A549 (cell line): Measurements from ENCODE around the gene CXXC5. TPM values are rescaled to one million over a fixed set of nuclear protein-coding genes. Genes with fewer than 3 reads are reported as not detected.

Source experiments
- ATAC-seq, 2 experiments: fragments of 200-7000 bp in 1 of 2; fragments of >200 bp in 1 of 2; cut with Nextera tagmentation in 1 of 2; cut with Tn5 transposase in 1 of 2; 3 replicates each; pipeline versions ENCODE4 v1.8.0 to v1.9.1; 2018 to 2020; ENCODE audit warnings: mild to moderate bottlenecking in 1 of 2, moderate library complexity in 1 of 2
- CTCF ChIA-PET: fragments of 300-600 bp; sonication (Branson Sonifier 250); formaldehyde crosslinking; extraction: SDS; loops from one replicate; lab custom pipeline; 2021; ENCODE audit warnings: antibody characterized with exemption, inconsistent platforms; lab: Yijun Ruan, JAX
- POLR2A ChIA-PET: fragments of 350-600 bp; formaldehyde crosslinking; extraction: SDS; loops from one replicate; lab custom pipeline; 2021; ENCODE audit warnings: antibody characterized with exemption, inconsistent platforms; lab: Yijun Ruan, JAX
- DNase-seq, 2 experiments: peaks; one replicate each; pipeline versions ENCODE4 v3.0.0 to v3.0.0-alpha.2; 2011 to 2016; ENCODE audit warnings: low read depth in 1 of 2, low spot score in 1 of 2
- FAIRE-seq: peaks from 2 replicates; lab custom pipeline; 2011; peaks lifted over from hg19 to GRCh38; lab: Jason Lieb, UNC
- H3K27ac ChIP-seq, 2 experiments: fragments of >200 bp; sonication (Bioruptor Twin); formaldehyde crosslinking; 3 replicates each; pipeline ENCODE4 v1.5.1; 2016 to 2017
- H3K4me1 ChIP-seq: fragments of >200 bp; sonication (Bioruptor Twin); formaldehyde crosslinking; 3 replicates; pipeline ENCODE4 v1.6.1; 2016
- H3K4me2 ChIP-seq: fragments of >200 bp; sonication (Bioruptor Twin); formaldehyde crosslinking; 3 replicates; pipeline ENCODE4 v1.6.1; 2016
- H3K4me3 ChIP-seq: fragments of >200 bp; sonication (Bioruptor Twin); formaldehyde crosslinking; 3 replicates; pipeline ENCODE4 v1.5.1; 2016
- H3K9me3 ChIP-seq: fragments of >200 bp; sonication (Bioruptor Twin); formaldehyde crosslinking; 3 replicates; pipeline ENCODE4 v1.6.1; 2016
- CBX2 ChIP-seq: fragments of 200-600 bp; sonication (generic); IDR thresholded peaks from 2 replicates; pipeline ENCODE4 v1.6.1; 2016; ENCODE audit warnings: low read depth, mild to moderate bottlenecking, borderline replicate concordance
- CTCF ChIP-seq: fragments of >200 bp; sonication (Bioruptor Twin); formaldehyde crosslinking; IDR thresholded peaks from 3 replicates; pipeline ENCODE4 v1.5.1; 2016
- EHF ChIP-seq: fragments of 250-450 bp; sonication (Bioruptor Pico); IDR thresholded peaks from 2 replicates; pipeline ENCODE4 v1.5.0; 2020; ENCODE audit warnings: mild to moderate bottlenecking
- ESRRA ChIP-seq: fragments of 150-350 bp; IDR thresholded peaks from 2 replicates; pipeline ENCODE4 v1.6.1; 2014; ENCODE audit warnings: mild to moderate bottlenecking, low read length, borderline replicate concordance
- GATA3 ChIP-seq: IDR thresholded peaks from 2 replicates; pipeline ENCODE4 v1.6.1; 2012; ENCODE audit warnings: borderline replicate concordance
- HEYL ChIP-seq: fragments of 250-450 bp; sonication (Bioruptor Pico); IDR thresholded peaks from 2 replicates; pipeline ENCODE4 v1.8.0; 2021; ENCODE audit warnings: mild to moderate bottlenecking, moderate library complexity
- HOXB13 ChIP-seq: fragments of 250-450 bp; sonication (Bioruptor Pico); IDR thresholded peaks from 2 replicates; pipeline ENCODE4 v1.5.0; 2020; ENCODE audit warnings: low read depth, mild to moderate bottlenecking, moderate library complexity
- KDM5A ChIP-seq: fragments of 200-600 bp; sonication (generic); IDR thresholded peaks from 2 replicates; pipeline ENCODE4 v1.6.1; 2016; ENCODE audit warnings: antibody characterized with exemption, mild to moderate bottlenecking
- NPAS2 ChIP-seq: fragments of 250-450 bp; sonication (Bioruptor Pico); IDR thresholded peaks from 2 replicates; pipeline ENCODE4 v1.8.0; 2022; ENCODE audit warnings: mild to moderate bottlenecking, moderate library complexity, borderline replicate concordance
- NR3C1 ChIP-seq: fragments of >200 bp; sonication (Bioruptor Twin); formaldehyde crosslinking; IDR thresholded peaks from 3 replicates; pipeline ENCODE4 v1.6.1; 2017
- PHF8 ChIP-seq: fragments of 200-600 bp; sonication (generic); IDR thresholded peaks from 2 replicates; pipeline ENCODE4 v1.6.1; 2016; ENCODE audit warnings: low read depth, mild to moderate bottlenecking, antibody characterized with exemption, moderate library complexity, borderline replicate concordance
- SMC3 ChIP-seq: fragments of >200 bp; sonication (Bioruptor Twin); formaldehyde crosslinking; IDR thresholded peaks from 3 replicates; pipeline ENCODE4 v1.6.1; 2018; ENCODE audit warnings: inconsistent platforms
- SREBF2 ChIP-seq: fragments of 450-650 bp; IDR thresholded peaks from 2 replicates; pipeline ENCODE4 v1.6.1; 2014; ENCODE audit warnings: mild to moderate bottlenecking, moderate library complexity
- TP53 ChIP-seq: fragments of 250-450 bp; sonication (Bioruptor Pico); IDR thresholded peaks from 2 replicates; pipeline ENCODE4 v1.5.0; 2021; ENCODE audit warnings: mild to moderate bottlenecking, moderate library complexity
- ZFP36 ChIP-seq: fragments of 450-650 bp; IDR thresholded peaks from 2 replicates; pipeline ENCODE4 v1.6.1; 2014; ENCODE audit warnings: borderline replicate concordance; ENCODE audit not compliant: partially characterized antibody
- ZSCAN20 ChIP-seq: fragments of 250-450 bp; sonication (Bioruptor Pico); IDR thresholded peaks from 2 replicates; pipeline ENCODE4 v1.8.0; 2022; ENCODE audit warnings: mild to moderate bottlenecking, moderate library complexity
- WGBS: methylation state at CpG from one replicate; pipeline ENCODE4 v1.1.6; 2017; ENCODE audit errors: missing lambda C conversion rate; 5-methylcytosine and 5-hydroxymethylcytosine counted together
- polyA plus RNA-seq, 4 experiments: library from polyadenylated mRNA; depleted of rRNA in 3 of 4; stranded (reverse); fragments of >200 nt; fragmentation: RNase III in 1 of 4; extraction: RNeasy Plus Mini Kit Qiagen cat#74134 plus additional on column Dnase treatment in 1 of 4; gene quantifications; 2 replicates in 3 of 4; 3 replicates in 1 of 4; pipeline ENCODE4 v1.2.3, GENCODE V29; 2011 to 2017
- TF ChIP-seq, protein P1 (sequence below): fragments of 150-350 bp; IDR thresholded peaks from 2 replicates; pipeline ENCODE4 v1.6.1; 2014; ENCODE audit warnings: low read depth, mild to moderate bottlenecking, low read length
- TF ChIP-seq, protein P2 (sequence below): fragments of 250-450 bp; sonication (Bioruptor Pico); IDR thresholded peaks from 2 replicates; pipeline ENCODE4 v1.5.0; 2021; ENCODE audit warnings: mild to moderate bottlenecking, moderate library complexity, borderline replicate concordance
- TF ChIP-seq, protein P3 (sequence below): fragments of 450-650 bp; IDR thresholded peaks from 2 replicates; pipeline ENCODE4 v1.6.1; 2014; ENCODE audit warnings: antibody characterized with exemption

CXXC5 gene
- polyA plus RNA-seq, 2 of the 4 experiments (the other 2 are of a cell fraction), result 18.1 to 32.5 TPM

DNA sequence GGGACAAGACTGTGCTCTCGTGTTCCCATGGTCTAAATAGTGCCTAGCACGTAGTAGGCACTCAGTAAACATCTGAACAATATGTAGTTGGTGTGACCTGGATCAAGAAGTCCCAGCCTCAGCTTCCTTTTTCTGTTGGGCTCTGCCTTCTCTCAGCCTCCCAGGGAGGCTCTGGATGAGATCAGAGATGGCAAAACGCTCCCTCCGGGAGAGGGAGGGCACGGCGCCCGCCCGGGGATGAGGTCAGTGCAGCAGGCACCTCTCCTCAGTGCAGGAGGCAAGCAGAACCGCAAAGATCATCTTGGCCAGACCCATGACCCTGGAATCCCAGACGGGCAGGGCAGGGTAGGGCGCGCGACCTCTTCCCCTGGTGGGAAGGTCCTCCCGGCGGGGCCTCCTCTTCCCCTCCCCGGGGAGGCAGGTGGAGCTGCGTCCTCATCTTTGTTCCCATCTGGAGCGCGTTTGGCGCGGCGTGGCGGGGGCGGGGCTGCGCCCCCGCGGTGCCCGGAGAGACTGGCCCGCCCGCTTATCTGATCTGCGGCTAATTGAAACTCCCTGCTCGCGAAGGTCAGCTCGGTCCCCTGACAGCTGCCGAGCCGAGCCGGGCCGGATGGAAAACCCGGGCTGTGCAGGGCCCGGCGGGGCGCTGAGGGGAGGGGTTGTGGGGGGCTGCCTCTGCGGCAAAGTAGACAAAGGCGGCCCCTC lies 60.9 kb downstream of the CXXC5 start:
- CTCF ChIA-PET, result interaction anchor here (0.5 to 6.6 kb wide), 6 partner anchors 9 to 75 kb away, joined by 3 to 46 read pairs (median 6); no protein-coding TSS in a partner anchor
- POLR2A ChIA-PET, result no interaction called here
- Histone ChIP-seq H3K4me3 (no peak overlapping the region), H3K4me2 (peak overlapping the region; percentile 55), H3K9me3 (no peaks in the 10 kb centered on the region), H3K27ac (peak overlapping the region; percentile 4 to 87; a peak in 3 of 6 replicates), H3K4me1 (peaks cover 19% of the 10 kb centered on the region; the same call in 2 of the 3 replicates)
- DNase-seq, result peak in 1 of 2 experiments; percentile 54
- TF ChIP-seq NPAS2 (CRISPR knock-in tag) (no peak), EHF (CRISPR knock-in tag) (no peak), SREBF2 (no peak), CTCF (no peak), TP53 (CRISPR knock-in tag) (no peak)
- TF ChIP-seq, protein P1, sequence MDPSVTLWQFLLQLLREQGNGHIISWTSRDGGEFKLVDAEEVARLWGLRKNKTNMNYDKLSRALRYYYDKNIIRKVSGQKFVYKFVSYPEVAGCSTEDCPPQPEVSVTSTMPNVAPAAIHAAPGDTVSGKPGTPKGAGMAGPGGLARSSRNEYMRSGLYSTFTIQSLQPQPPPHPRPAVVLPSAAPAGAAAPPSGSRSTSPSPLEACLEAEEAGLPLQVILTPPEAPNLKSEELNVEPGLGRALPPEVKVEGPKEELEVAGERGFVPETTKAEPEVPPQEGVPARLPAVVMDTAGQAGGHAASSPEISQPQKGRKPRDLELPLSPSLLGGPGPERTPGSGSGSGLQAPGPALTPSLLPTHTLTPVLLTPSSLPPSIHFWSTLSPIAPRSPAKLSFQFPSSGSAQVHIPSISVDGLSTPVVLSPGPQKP, result no peak
- no peak for FAIRE-seq
- peak; percentile 28 to 59; a peak in 4 of 6 replicates for ATAC-seq
- 68% methylated on average over 22 of the region's 44 CpGs for WGBS

GRCh38 chr5:139709582-139710318 lies 61.6 kb downstream of the CXXC5 start:
- peak overlapping the region; percentile 4 to 87; a peak in 3 of 6 replicates for H3K27ac ChIP-seq
- 88% methylated on average over 28 of the region's 56 CpGs for WGBS
- TF ChIP-seq NR3C1 (no peak), PHF8 (no peak), HOXB13 (CRISPR knock-in tag) (no peak), SMC3 (no peak), CBX2 (no peak), HEYL (no peak), EHF (CRISPR knock-in tag) (no peak), GATA3 (no peak), ESRRA (no peak), ZFP36 (no peak), ZSCAN20 (no peak), KDM5A (no peak)
- TF ChIP-seq, protein P2, sequence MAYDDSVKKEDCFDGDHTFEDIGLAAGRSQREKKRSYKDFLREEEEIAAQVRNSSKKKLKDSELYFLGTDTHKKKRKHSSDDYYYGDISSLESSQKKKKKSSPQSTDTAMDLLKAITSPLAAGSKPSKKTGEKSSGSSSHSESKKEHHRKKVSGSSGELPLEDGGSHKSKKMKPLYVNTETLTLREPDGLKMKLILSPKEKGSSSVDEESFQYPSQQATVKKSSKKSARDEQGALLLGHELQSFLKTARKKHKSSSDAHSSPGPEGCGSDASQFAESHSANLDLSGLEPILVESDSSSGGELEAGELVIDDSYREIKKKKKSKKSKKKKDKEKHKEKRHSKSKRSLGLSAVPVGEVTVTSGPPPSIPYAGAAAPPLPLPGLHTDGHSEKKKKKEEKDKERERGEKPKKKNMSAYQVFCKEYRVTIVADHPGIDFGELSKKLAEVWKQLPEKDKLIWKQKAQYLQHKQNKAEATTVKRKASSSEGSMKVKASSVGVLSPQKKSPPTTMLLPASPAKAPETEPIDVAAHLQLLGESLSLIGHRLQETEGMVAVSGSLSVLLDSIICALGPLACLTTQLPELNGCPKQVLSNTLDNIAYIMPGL, result no peak
- TF ChIP-seq, protein P3, sequence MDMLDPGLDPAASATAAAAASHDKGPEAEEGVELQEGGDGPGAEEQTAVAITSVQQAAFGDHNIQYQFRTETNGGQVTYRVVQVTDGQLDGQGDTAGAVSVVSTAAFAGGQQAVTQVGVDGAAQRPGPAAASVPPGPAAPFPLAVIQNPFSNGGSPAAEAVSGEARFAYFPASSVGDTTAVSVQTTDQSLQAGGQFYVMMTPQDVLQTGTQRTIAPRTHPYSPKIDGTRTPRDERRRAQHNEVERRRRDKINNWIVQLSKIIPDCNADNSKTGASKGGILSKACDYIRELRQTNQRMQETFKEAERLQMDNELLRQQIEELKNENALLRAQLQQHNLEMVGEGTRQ, result no peak
- H3K4me3 ChIP-seq, result no peak overlapping the region
- DNase-seq (no peak), FAIRE-seq (no peak), ATAC-seq (no peak)
- no peaks in the 10 kb centered on the region for H3K9me3 ChIP-seq
- CTCF ChIA-PET, result interaction anchor here (0.7 to 6.6 kb wide), 9 partner anchors 9 to 214 kb away, joined by 3 to 46 read pairs (median 7); no protein-coding TSS in a partner anchor
- H3K4me1 ChIP-seq, result peaks cover 19% of the 10 kb centered on the region; the same call in 2 of the 3 replicates
- POLR2A ChIA-PET, result no interaction called here
- H3K4me2 ChIP-seq, result peak overlapping the region; percentile 55
